Mucosa of descending colon (tissue), 3 donors: Measurements from ENCODE around the gene KCNJ16. TPM values are rescaled to one million over a fixed set of nuclear protein-coding genes. Genes with fewer than 3 reads are reported as not detected.
A peak's percentile ranks its signal among the peaks of the same experiment; 100 is the strongest.

Experiments
- ATAC-seq: fragments of 200-7000 bp; cut with Tn5 transposase; one replicate; pipeline ENCODE4 v1.9.1; 2020; ENCODE audit warnings: mild to moderate bottlenecking, moderate library complexity
- DNase-seq, 3 donors: peaks; one replicate each; pipeline ENCODE4 v3.0.0-alpha.2; 2020
- H3K36me3 ChIP-seq: fragments of 200-600 bp; one replicate; pipeline ENCODE4 v1.8.0; 2021; ENCODE audit warnings: low read depth, mild to moderate bottlenecking
- H3K4me1 ChIP-seq: fragments of 200-600 bp; one replicate; pipeline ENCODE4 v1.8.0; 2021; ENCODE audit warnings: low read depth, mild to moderate bottlenecking
- H3K4me3 ChIP-seq: fragments of 200-600 bp; one replicate; pipeline ENCODE4 v1.8.0; 2021; ENCODE audit warnings: mild to moderate bottlenecking
- H3K9me3 ChIP-seq: fragments of 200-600 bp; one replicate; pipeline ENCODE4 v1.8.0; 2021; ENCODE audit warnings: mild to moderate bottlenecking
- CTCF ChIP-seq: fragments of 200-600 bp; IDR thresholded peaks from one replicate; pipeline ENCODE4 v1.8.0; 2022; ENCODE audit warnings: antibody characterized with exemption, mild to moderate bottlenecking
- intact Hi-C, 2 donors: fragments of 100-400 bp; cut with DNase I in 1 of 2; cut with micrococcal nuclease in 1 of 2; formaldehyde crosslinking; loops; one replicate each; pipeline versions ENCODE4 v1.11.0 to v1.11.1; 2022; cut with DNase I, micrococcal nuclease
- long read RNA-seq, 2 donors: library from polyadenylated mRNA; unstranded; transcript quantifications; one replicate each; pipeline ENCODE4 v2.0.0, GENCODE V29; 2019 to 2021
- total RNA-seq, 3 donors: library from RNA; stranded (reverse); fragmentation: NEBNext Ultra II Directional in 2 of 3; extraction: Animal tissue kit (Norgen Biotek cat#: 25700) in 2 of 3; gene quantifications; one replicate each; pipeline versions ENCODE4 v1.2.1 to v1.2.4, GENCODE V29; 2021 to 2023
- donor health status: DM: no; HTN: no; CAD: no; lungs with moderate emphysema.
- donor health status: DM: no; HTN: no; CAD: no.
- donor health status: DM: no; HTN: yes; CAD: no.

Gene KCNJ16
- 1 to 10 TPM in 1 of 3 donors, under 1 TPM in 1, not detected in 1; 0.09 to 1.1 TPM for total RNA-seq
- long read RNA-seq, donor 1, result 0 reads
- long read RNA-seq, donor 2, result 0 reads

GRCh38 chr17:70074956-70075355, at the start of gene KCNJ16:
KCNJ16 (plus strand) TSS chr17:70075225; CDS start chr17:70132088, 56,863 bp downstream.
- Histone ChIP-seq H3K9me3 (no peaks in the 10 kb centered on the region), H3K4me1 (peaks cover 15% of the 10 kb centered on the region), H3K36me3 (no peaks in the 10 kb centered on the region), H3K4me3 (no peak within 1 kb of the TSS)
- DNase-seq (peak in 2 of 3 donors; percentile 44 to 67), ATAC-seq (peak; percentile 99)
- intact Hi-C loops, result no loop called here
- no peak for TF ChIP-seq CTCF

- no peak for DNase-seq
- Histone ChIP-seq H3K9me3 (no peaks in the 10 kb centered on the region), H3K4me3 (no peak overlapping the region), H3K4me1 (no peaks in the 10 kb centered on the region), H3K36me3 (no peaks in the 10 kb centered on the region)
- ATAC-seq, result no peak
- no peak for TF ChIP-seq CTCF
- intact Hi-C loops, result no loop called here
Measured at GRCh38 chr17:70028397-70028796, 46.6 kb upstream of the KCNJ16 start.

GRCh38 chr17:70028978-70029767, 45.9 kb upstream of the KCNJ16 start:
- peak in 2 of 3 donors; percentile 16 to 19 for DNase-seq
- Histone ChIP-seq H3K4me1 (no peaks in the 10 kb centered on the region), H3K4me3 (no peak overlapping the region), H3K9me3 (no peaks in the 10 kb centered on the region), H3K36me3 (no peaks in the 10 kb centered on the region)
- ATAC-seq, result peak; percentile 15
- intact Hi-C loops, result no loop called here
- TF ChIP-seq CTCF, result no peak

DNA sequence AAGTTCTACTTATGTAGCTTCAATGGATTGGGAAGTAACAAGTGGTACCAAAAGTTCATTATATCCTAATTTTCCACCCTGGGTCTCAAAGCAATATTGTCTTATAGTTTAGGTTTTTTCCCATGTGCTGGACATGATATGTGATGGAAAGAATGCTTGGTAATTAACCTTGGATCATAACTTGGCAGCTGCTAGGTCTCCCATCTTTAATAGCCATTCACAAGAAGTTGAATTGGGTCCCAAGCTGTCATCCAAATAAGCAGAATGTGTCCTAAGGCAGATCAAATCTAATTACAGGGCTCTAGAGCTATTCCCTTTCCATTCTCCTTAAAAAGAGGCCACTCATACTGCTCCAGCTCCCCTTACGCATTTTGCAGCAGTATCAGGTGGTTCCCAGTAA, 44.7 kb upstream of the KCNJ16 start:
- no peak for DNase-seq
- no peaks in the 10 kb centered on the region for H3K9me3 ChIP-seq
- no peaks in the 10 kb centered on the region for H3K4me1 ChIP-seq
- no peak for TF ChIP-seq CTCF
- no peaks in the 10 kb centered on the region for H3K36me3 ChIP-seq
- H3K4me3 ChIP-seq, result no peak overlapping the region
- no peak for ATAC-seq
- intact Hi-C loops, result no loop called here

DNA sequence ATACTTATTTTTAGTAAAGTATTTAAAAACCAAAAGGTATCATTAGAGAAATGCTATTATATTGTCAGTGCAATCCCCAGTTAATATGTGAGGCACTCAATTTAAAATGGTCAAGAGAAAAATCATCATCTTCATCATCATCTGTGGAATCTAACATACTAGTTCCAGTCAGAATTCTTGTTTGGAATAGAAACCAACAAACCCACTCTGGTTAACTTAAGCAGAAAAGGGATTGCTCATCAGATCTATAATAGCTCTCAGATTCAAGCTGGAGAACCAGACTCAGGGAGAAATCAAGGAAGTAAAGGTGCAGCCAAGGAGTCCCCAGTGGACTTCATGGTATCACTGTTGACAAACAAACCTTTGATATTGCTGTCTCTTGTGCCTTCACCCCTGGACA, 43.7 kb upstream of the KCNJ16 start:
- ATAC-seq (no peak), DNase-seq (no peak)
- H3K4me3 ChIP-seq, result no peak overlapping the region
- no peak for TF ChIP-seq CTCF
- intact Hi-C loops, result no loop called here
- no peaks in the 10 kb centered on the region for H3K4me1 ChIP-seq
- H3K36me3 ChIP-seq, result no peaks in the 10 kb centered on the region
- H3K9me3 ChIP-seq, result no peaks in the 10 kb centered on the region
